Stimulated activated CD8-positive, alpha-beta memory T cell treated with anti-CD3 and anti-CD28 coated beads, Interleukin-12 subunit alpha, Interleukin-12 subunit beta, amount 100 ng/mL, for 4 hours (primary cell): ENCODE measurements around the gene B4GALT2.
A peak's percentile ranks its signal among the peaks of the same experiment; 100 is the strongest.

ENCODE experiments used
- DNase-seq: peaks from one replicate; pipeline ENCODE4 v3.0.0-alpha.2; 2020; ENCODE audit warnings: low read depth

B4GALT2 gene

GRCh38 chr1:43969746-43970466 lies 9.1 kb upstream of the B4GALT2 start, which contains the start of gene DPH2:
Gene DPH2, plus strand, starts transcription at chr1:43970010. Its CDS starts 166 bp downstream, at chr1:43970176.
- peak; percentile 90 for DNase-seq

DNA sequence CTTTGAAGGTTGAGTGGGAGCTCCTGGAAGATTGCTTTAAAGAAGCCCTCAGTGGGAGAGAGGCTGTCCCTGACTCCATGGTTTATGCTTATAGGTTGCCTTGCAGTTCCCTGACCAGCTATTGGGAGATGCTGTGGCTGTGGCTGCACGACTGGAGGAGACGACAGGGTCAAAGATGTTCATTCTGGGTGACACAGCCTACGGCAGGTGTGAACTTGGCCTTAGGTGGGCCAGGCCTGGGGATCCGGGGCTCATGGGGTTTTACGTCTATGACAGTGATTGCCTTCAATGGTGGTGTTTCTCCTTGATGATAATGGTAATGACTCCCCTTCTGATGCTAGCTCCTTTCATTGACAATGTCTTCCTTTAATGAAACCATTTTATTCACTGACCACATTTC lies 8.5 kb upstream of the B4GALT2 start:
- DNase-seq = no peak

DNA sequence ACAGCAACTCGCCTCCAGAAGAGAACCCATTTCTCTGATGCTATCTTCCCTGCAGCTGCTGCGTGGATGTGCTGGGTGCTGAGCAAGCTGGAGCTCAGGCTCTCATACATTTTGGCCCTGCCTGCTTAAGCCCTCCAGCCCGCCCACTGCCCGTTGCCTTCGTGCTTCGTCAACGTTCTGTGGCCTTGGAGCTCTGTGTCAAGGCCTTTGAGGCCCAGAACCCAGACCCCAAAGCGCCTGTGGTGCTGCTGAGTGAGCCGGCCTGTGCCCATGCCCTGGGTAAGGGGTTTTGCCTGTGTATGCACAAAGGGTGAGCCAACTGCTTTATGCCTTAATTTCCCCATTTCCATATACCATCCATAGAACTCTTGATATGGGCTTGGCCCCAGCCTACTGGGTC lies 8.1 kb upstream of the B4GALT2 start:
- no peak for DNase-seq

- DNase-seq = no peak
Measured at GRCh38 chr1:43971336-43971980, 7.6 kb upstream of the B4GALT2 start.

GRCh38 chr1:43973981-43974442 lies 5.0 kb upstream of the B4GALT2 start:
- no peak for DNase-seq

DNA sequence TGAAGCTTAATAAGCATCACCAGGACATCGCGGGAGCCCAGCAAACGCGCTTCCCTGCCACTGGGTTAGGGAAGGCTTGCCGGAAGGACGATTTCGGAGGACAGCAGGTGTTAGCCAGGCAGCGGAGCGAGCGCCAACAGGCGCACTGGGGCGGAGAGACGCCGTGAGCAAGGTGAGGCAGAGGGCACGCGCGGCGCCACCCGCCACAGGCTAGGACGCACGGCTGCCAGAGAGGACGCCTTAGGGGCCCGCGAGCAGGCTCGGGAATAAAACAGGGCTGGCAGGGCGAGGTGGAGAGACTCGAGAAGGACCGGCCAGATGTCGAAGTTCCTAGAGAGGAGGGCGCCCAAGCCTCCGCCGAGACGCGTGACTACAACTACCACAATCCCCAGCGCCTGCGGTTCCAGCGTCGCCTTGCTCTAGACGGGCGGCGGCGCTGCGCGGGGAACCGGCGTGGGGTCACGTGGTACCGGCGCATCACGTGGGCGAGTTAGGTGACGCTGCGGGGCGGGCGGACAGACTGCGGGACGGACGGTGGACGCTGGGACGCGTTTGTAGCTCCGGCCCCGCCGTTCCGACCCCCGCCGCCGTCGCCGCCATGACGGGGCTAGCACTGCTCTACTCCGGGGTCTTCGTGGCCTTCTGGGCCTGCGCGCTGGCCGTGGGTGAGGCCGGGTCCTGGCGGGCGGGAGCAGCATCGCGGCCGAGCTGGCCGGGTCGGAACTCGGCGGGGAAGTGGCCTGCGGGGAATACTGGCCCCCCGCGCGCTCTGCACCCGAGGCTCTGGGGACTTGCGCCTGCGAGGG lies 4.4 kb upstream of the B4GALT2 start, which contains the start of gene ATP6V0B:
TSS of gene ATP6V0B (plus strand) at position 518 of the 806 bp plus-strand sequence. CDS start at position 599, 81 bp downstream.
- peak; percentile 89 for DNase-seq

DNA sequence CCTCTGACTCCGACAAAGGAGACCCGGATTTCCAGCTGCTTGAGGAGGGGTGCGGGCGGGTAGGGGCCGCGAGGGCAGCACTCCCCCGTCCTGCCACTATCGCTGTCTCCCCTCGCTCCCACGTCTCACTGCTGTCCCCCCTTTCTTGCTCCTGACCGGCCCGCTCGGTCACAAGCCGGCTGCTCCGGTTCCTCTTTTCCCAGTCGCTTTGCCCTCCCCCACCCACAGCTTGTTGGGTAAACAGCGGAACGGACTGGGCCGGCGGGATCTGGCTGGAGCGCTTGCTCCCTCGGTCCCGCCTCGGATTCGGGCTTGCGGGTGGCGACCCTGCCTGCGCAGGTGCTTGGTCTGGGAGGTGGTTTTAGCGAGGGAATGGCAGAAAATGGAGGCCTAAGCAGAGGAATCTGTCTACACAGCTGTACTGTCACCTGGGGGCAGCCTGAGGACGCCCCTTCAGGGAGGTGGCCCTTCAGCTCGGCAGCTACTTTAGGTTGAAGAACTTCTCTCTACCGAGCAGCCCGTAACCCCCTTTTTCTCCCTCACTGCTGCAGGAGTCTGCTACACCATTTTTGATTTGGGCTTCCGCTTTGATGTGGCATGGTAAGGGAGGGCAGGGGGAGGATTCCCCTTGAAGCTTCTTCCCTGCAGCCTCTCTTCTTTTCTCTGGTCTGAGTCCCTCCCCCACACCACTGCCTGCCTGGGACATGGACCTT lies 3.6 kb upstream of the B4GALT2 start:
- peak; percentile 10 for DNase-seq

DNA sequence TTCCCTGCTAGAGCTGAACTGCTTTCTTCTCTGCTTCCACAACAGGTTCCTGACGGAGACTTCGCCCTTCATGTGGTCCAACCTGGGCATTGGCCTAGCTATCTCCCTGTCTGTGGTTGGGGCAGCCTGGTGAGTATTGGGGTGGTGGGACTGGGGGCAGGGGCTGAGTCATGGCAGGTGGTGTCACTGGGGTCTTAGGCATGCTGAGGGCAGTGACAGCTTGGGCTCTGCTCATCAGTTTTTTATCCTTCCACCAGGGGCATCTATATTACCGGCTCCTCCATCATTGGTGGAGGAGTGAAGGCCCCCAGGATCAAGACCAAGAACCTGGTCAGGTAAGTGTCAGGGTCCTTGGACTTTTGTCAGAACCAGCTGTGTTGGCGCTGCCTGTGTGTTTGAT lies 3.0 kb upstream of the B4GALT2 start:
- DNase-seq = no peak

DNA sequence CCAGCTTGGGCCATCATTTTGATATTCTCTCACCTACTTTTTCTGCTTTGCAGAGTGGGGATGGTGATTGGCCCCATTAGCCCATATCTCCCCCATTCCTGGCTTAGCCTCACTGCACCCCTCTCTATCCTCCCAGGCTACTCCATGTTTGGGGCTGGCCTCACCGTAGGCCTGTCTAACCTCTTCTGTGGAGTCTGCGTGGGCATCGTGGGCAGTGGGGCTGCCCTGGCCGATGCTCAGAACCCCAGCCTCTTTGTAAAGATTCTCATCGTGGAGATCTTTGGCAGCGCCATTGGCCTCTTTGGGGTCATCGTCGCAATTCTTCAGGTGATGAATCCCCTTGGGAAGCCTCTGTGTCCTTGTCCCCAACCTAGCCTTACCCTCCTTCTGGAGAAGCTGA lies 2.1 kb upstream of the B4GALT2 start:
- DNase-seq = no peak

GRCh38 chr1:43977376-43978263 lies 1.4 kb upstream of the B4GALT2 start:
- DNase-seq = no peak

- no peak for DNase-seq
Measured at GRCh38 chr1:43978264-43978550, 803 bp upstream of the B4GALT2 start.

- no peak for DNase-seq
Measured at GRCh38 chr1:43979261-43979527, 184 bp downstream of the B4GALT2 start.

DNA sequence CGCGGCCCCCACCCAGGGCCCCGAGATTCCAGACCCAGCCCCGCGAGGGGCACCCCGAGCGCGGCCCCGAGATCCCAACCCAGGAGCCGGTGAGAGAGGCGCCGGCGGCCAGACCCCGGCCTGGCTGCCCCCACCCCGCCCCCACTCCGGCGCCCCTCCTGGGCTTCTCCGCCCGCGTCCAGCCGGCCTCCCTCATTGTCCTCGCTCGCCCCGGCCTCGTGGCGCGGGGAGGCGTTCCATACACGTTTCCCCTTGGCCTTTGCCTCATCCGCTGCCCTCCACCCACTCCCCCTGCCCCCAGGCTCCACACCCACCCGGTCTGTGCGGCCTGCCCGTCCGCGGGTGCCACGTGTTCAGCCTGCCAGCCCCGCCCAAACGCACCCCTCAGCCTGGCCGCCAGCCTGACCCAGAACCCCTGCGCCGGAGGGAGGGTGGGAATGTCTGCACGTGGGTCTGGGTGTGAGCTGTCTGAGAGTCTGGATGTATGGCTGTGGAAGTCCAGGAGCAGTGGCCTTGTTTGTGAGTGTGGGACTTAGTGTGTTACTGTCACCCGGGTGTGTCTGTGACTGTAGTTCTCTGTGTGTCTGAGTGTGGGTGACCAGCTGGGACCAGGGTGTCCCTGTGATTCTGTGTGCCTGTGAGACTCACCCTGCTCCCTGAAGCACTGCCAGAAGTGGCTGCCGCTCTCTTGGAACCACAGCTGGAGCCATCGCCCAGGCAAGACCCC lies 681 bp downstream of the B4GALT2 start:
- peak; percentile 11 for DNase-seq

GRCh38 chr1:43980255-43981134 lies 1.5 kb downstream of the B4GALT2 start:
- DNase-seq = no peak

GRCh38 chr1:43981135-43981491 lies 2.1 kb downstream of the B4GALT2 start:
- no peak for DNase-seq

GRCh38 chr1:43981636-43982035 lies 2.6 kb downstream of the B4GALT2 start:
- DNase-seq = no peak

DNA sequence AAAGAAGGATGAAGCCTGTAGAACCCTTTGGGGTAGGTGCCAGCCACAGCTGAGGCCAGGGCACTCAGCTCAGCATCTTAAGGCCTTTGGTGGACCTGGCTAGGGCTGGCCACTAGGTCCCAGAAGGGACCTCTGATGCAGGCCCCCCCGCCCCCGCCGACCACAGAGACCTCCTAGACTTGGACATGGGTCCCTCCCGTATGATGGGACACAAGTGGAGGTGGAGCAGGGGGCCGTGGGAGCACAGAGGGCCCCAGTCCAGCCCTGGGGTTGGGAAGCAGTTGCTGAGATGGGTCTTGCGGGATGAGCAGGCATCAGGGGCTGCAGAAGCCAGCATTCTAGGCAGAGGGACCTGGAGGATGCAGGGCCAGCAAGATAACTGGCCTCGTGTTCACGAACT lies 3.2 kb downstream of the B4GALT2 start:
- no peak for DNase-seq

DNA sequence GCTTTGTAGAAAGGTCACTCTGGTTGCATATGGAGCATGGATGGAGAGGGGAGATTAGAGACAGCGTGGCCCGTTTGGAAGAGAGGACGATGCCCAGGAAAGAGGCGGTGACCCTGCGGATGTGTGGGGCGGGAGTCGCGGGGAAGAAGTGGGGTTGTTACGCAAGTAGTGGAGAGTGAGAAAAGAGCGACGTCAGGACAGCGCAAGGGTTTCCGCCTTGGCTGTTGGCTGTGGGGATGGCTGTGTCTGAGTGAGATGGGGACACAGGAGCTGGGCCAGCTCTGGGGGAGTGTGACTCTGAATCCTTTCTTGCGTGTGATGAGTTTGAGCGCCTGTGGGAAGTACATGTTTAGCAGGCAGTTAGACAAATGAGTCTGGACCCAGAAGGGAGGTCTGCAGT lies 3.8 kb downstream of the B4GALT2 start:
- no peak for DNase-seq

GRCh38 chr1:43983253-43983899 lies 4.4 kb downstream of the B4GALT2 start:
- DNase-seq = no peak
